K562 (cell line): Measurements from ENCODE around the gene PRR36. TPM values are rescaled to one million over a fixed set of nuclear protein-coding genes. Genes with fewer than 3 reads are reported as not detected.

Experiments used
- polyA plus RNA-seq, 8 experiments: library from polyadenylated mRNA; depleted of rRNA in 4 of 8; stranded (reverse) in 5 of 8; unstranded in 3 of 8; fragments of >200 nt; fragmentation: Nextera tagmentation in 2 of 8; fragmentation: Illumina TruSeq in 1 of 8; extraction: Ambion mirVana in 2 of 8; extraction: Trizol in 1 of 8; gene quantifications; 2 replicates each; pipeline versions ENCODE4 v1.2.1 to v1.2.3, GENCODE V29; 2011 to 2014; ENCODE audit warnings: inconsistent platforms in 1 of 8, missing spikeins in 1 of 8
- total RNA-seq, 7 experiments: library from RNA; depleted of rRNA in 6 of 7; stranded (reverse); fragments of >200 nt in 6 of 7; fragmentation: Illumina TruSeq in 2 of 7; extraction: Trizol in 2 of 7; gene quantifications; 2 replicates each; pipeline versions ENCODE4 v1.2.1 to v1.2.3, GENCODE V29; 2011 to 2021; ENCODE audit warnings: low replicate concordance in 1 of 7
- TF ChIP-seq, protein P1 (sequence below): fragments of 450-650 bp; IDR thresholded peaks from 2 replicates; pipeline ENCODE4 v1.6.1; 2016; ENCODE audit warnings: mild to moderate bottlenecking, moderate library complexity

The PRR36 gene
- total and polyA plus RNA-seq, 9 of the 15 experiments (the other 6 are each of a cell fraction or from before 2014, with no cell fraction given) = 0.05 to 0.42 (median 0.06) TPM; not detected in 6

DNA sequence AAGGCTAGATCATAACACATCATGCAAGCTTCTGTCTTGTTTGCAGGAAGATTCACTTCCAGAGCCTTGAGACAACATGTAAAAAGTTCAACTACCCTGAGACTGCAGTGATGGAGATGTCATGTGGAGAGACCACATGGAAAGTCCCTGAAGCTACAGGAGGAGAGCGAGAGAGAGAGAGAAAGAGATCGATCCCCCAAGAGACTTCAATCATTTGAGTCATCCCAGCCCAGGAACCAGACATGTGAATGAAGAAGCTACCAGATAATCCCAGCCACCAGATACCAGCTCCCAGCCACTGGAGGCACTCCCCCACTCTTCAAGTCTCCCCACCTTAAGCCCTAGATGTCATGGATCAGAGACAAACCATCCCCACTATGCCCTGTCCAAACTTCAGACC, 54.9 kb downstream of the PRR36 start (continued):
- TF ChIP-seq, protein P1, sequence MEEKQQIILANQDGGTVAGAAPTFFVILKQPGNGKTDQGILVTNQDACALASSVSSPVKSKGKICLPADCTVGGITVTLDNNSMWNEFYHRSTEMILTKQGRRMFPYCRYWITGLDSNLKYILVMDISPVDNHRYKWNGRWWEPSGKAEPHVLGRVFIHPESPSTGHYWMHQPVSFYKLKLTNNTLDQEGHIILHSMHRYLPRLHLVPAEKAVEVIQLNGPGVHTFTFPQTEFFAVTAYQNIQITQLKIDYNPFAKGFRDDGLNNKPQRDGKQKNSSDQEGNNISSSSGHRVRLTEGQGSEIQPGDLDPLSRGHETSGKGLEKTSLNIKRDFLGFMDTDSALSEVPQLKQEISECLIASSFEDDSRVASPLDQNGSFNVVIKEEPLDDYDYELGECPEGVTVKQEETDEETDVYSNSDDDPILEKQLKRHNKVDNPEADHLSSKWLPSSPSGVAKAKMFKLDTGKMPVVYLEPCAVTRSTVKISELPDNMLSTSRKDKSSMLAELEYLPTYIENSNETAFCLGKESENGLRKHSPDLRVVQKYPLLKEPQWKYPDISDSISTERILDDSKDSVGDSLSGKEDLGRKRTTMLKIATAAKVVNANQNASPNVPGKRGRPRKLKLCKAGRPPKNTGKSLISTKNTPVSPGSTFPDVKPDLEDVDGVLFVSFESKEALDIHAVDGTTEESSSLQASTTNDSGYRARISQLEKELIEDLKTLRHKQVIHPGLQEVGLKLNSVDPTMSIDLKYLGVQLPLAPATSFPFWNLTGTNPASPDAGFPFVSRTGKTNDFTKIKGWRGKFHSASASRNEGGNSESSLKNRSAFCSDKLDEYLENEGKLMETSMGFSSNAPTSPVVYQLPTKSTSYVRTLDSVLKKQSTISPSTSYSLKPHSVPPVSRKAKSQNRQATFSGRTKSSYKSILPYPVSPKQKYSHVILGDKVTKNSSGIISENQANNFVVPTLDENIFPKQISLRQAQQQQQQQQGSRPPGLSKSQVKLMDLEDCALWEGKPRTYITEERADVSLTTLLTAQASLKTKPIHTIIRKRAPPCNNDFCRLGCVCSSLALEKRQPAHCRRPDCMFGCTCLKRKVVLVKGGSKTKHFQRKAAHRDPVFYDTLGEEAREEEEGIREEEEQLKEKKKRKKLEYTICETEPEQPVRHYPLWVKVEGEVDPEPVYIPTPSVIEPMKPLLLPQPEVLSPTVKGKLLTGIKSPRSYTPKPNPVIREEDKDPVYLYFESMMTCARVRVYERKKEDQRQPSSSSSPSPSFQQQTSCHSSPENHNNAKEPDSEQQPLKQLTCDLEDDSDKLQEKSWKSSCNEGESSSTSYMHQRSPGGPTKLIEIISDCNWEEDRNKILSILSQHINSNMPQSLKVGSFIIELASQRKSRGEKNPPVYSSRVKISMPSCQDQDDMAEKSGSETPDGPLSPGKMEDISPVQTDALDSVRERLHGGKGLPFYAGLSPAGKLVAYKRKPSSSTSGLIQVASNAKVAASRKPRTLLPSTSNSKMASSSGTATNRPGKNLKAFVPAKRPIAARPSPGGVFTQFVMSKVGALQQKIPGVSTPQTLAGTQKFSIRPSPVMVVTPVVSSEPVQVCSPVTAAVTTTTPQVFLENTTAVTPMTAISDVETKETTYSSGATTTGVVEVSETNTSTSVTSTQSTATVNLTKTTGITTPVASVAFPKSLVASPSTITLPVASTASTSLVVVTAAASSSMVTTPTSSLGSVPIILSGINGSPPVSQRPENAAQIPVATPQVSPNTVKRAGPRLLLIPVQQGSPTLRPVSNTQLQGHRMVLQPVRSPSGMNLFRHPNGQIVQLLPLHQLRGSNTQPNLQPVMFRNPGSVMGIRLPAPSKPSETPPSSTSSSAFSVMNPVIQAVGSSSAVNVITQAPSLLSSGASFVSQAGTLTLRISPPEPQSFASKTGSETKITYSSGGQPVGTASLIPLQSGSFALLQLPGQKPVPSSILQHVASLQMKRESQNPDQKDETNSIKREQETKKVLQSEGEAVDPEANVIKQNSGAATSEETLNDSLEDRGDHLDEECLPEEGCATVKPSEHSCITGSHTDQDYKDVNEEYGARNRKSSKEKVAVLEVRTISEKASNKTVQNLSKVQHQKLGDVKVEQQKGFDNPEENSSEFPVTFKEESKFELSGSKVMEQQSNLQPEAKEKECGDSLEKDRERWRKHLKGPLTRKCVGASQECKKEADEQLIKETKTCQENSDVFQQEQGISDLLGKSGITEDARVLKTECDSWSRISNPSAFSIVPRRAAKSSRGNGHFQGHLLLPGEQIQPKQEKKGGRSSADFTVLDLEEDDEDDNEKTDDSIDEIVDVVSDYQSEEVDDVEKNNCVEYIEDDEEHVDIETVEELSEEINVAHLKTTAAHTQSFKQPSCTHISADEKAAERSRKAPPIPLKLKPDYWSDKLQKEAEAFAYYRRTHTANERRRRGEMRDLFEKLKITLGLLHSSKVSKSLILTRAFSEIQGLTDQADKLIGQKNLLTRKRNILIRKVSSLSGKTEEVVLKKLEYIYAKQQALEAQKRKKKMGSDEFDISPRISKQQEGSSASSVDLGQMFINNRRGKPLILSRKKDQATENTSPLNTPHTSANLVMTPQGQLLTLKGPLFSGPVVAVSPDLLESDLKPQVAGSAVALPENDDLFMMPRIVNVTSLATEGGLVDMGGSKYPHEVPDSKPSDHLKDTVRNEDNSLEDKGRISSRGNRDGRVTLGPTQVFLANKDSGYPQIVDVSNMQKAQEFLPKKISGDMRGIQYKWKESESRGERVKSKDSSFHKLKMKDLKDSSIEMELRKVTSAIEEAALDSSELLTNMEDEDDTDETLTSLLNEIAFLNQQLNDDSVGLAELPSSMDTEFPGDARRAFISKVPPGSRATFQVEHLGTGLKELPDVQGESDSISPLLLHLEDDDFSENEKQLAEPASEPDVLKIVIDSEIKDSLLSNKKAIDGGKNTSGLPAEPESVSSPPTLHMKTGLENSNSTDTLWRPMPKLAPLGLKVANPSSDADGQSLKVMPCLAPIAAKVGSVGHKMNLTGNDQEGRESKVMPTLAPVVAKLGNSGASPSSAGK = no peak
